GM21528 (cell line): ENCODE data around the gene LAMC3.

Experiments used
- ATAC-seq: cut with Tn5 transposase; IDR thresholded peaks from one replicate; pipeline ENCODE4 v1.9.1; 2021; ENCODE audit warnings: mild to moderate bottlenecking, moderate library complexity; ENCODE audit not compliant: unreplicated experiment, low FRiP score

Gene LAMC3

DNA sequence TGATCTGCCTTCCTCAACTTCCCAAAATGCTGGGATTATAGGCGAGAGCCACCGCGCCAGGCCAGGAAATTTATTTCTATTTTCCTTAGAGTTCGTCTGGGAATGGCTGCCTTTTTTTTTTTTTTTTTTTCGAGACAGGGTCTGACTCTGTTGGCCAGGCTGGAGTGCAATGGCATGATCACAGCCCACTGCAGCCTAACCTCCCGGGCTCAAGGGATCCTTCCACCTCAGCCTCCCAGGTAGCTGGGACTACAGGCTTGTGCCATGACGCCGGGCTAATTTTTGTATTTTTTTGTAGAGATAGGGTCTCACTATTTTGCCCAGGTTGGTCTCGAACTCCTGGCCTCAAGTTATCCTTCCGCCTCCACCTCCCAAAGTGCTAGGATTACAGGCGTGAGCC is 888 bp upstream of the LAMC3 start:
- no peak for ATAC-seq

DNA sequence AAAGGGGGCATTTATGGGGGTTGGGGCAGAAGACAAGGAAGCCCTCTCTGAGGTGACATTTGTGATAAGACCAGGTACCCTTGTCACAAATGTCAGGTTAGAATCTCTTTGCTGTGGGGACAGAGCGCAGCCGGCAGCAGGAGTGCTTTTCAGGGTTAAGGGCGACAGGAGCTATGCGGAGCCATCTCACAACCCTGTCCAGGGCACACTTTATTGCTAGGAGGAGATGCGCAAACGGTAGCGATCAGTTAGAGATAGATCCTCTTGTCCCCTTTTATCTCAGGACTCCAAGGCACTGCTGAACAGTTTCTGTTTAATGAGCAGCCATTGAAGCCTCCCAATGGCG is 438 bp upstream of the LAMC3 start:
- ATAC-seq = no peak

GRCh38 chr9:131010482-131011273 is 1.7 kb downstream of the LAMC3 start:
- no peak for ATAC-seq

- no peak for ATAC-seq
Observed at GRCh38 chr9:131011274-131012022, 2.5 kb downstream of the LAMC3 start.

- no peak for ATAC-seq
Observed at GRCh38 chr9:131012023-131012334, 3.0 kb downstream of the LAMC3 start.

DNA sequence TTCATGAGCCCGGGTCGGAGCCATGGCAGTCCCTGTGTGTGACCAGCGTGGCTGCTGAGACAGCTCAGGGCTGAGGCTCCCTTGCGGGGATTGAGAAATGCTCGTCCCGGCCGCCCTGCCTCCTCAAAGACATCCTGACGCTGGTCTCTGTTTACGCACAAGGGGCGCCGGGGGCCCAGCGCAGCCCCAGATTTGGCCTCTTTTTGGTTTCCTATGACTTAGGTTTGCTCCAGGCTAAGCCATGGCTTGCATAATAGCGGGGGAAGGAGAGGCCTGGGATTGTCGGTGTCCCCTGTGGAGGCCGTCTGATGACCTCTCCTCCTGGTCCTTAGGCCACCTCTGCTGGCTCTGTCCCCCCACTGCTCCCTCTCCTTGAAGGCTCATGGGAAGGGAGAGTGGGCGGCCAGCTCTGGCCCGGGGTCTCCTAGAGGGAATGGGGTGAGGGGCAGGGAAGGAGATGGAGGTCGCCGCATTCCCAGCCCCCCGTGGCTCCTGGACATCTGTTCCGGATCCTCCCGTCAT is 3.5 kb downstream of the LAMC3 start:
- no peak for ATAC-seq

DNA sequence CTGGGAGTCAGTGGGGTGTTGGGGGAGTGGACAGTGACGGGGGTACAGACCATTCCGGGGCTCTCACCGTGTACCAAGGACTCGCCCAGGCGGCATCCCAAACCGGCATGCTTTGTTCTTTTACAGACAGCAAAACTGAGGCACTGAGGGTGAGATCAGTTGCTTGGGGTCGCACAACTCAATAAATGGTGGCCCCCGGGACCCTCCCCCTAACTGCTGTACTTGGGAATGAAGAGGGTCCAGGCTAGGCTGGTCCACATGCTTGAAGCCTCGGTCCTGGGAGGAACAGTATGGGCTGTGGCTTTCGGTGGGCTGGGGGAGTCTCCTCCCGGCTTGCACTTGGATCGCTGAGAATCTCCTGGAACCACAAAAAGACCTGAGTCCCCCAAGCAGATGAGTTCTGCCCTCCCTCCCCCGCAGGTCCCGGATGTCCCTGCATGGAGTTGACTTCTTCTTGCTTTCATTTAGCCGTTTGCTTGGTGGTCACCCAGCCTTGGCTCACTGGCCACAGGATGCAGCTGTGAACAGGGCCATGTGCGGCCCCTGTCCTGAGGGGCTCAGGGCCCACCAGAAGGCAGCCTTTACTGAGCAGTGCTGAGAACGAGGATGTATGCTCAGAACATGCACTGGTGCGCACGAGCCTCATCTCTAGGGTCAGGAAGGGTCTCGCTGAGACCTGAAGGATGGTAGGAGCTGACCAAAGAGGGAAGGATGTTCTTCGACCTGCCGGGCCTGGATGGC is 4.2 kb downstream of the LAMC3 start:
- no peak for ATAC-seq

DNA sequence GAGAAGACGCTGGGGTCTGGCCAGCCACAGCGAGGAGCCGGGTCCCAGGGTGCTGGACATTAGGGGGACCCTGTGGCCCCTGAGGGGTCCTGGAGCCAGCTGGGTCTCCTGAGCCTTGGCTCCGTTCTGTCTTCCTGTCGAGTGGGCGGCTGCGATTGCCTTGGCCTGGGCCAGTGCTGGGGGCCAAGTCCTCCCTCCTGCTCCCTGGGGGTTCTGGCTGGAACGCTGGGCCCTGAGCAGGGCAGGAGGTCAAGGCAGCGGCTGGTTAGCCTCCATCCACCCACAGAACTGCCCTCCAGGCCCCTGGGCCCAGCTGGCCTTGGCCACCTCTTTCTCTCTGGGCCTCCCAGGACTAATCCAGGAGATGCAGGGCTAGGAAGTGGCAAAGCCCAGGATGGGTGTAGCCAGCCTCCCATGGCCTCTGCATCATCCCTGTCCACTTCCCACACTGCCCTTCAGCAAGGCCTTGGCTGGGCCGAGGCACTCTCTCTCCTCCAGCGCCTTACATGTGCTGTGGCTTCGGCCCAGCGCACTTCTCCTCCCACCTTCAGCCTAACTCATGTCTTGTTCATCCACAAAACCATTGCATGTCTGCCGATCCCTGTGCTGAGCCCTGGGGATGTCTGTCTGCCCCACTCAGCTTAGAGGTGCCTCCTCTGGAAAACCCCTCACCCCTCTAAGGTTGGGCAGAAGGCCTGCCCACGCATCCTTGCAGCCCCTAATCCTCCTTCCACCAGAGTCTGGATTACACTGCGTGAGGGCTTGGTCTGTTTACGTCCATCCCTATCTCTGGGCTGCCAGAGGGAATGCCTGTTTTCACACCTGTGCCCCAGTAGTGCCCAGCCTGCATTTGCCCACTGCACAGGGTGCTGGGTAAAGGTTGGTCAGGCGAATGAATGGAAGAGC is 5.0 kb downstream of the LAMC3 start:
- no peak for ATAC-seq

- no peak for ATAC-seq
Observed at GRCh38 chr9:131015112-131015511, 6.1 kb downstream of the LAMC3 start.

GRCh38 chr9:131015876-131016397 is 7.0 kb downstream of the LAMC3 start:
- no peak for ATAC-seq

- ATAC-seq = no peak
Observed at GRCh38 chr9:131017067-131017466, 8.1 kb downstream of the LAMC3 start.

DNA sequence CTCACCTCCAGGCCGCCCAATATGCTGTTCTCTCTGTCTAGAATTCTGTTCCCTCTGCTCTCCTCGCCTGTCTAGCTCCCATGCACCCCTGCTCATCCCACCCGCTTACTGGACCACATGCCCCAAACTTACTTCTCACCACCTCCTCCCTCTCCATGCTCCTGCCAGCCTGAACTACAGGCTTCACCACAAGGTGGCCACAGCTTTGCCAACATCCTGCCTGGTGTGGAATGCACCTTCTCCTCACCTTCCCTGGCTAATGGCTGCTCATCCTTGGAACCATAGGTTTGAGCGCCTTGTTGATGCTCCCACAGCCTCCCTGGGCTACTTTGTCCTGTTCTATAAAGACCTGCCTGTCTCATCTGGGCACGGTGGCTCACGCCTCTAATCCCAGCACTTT is 9.6 kb downstream of the LAMC3 start:
- no peak for ATAC-seq

DNA sequence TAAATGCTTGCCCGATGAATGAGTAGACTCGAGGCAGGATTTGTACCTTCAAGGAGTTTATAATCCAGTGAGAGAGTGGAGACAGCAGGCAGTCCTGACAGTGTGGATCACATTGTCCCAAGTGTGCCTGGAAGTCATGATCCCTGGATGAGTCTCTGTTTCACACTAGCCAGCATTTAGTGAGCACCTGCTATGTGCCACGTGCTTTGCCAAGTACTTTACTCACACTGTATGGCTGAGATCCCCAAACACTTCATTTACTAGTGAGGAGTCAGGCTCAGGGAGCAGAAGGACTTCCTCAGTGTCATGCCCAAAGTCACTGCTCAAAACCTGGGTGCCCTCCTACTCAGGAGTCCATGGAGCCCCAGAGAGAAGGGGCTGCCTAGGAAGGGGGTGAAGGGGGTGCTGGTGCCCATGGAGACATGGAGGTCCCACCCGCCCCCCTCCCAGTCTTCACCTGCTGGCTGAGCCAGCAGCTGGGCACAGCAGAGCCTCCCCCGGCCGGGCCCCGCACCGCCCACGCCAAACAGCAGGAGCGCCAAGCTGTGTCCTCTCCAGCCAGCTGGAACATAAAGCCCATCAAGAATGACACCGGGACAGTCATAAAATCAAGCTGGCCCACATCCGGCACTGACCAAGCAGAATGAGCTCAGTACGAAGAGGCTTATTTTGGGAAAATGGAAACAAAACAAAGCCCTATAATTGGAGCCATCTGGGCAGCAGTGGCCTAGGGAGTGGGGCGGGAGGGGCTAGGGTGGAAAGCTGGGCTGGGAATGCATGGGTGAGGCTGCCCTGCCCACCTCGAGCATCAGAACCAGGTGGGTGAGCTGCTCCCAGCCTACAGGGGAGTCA is 10.6 kb downstream of the LAMC3 start:
- ATAC-seq = no peak

GRCh38 chr9:131020388-131020787 is 11.4 kb downstream of the LAMC3 start:
- ATAC-seq = no peak

GRCh38 chr9:131020862-131021261 is 11.9 kb downstream of the LAMC3 start:
- no peak for ATAC-seq

DNA sequence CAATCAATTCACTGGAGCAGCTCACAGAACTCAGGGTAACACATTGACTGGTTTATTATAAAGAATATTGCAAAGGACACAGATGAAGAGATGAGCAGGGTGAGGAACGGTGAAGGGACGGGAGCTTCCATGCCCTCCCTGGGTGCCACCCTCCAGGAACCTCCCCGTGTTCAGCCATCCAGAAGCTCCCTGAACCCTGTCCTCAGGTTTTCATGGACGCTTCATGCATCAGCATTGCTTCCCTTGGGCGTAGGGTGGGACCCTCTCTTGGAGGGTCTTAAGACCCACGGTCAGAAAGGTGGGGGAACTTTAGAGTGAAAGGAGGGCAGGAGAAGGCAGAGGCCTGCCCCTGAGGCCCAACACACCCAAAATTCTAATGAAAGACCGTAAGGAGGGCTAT is 12.8 kb downstream of the LAMC3 start:
- ATAC-seq = no peak

GRCh38 chr9:131024978-131025868 is 16.2 kb downstream of the LAMC3 start:
- ATAC-seq = no peak
